Right atrium auricular region (tissue), 2 donors: ENCODE results near the gene NUP107. TPM values are rescaled to one million over a fixed set of nuclear protein-coding genes. Genes with fewer than 3 reads are reported as not detected.

Experiments
- DNase-seq: peaks from one replicate; pipeline ENCODE4 v3.0.0-alpha.2; 2019; ENCODE audit warnings: low spot score
- H3K27ac ChIP-seq, 2 donors: fragments of 200-600 bp; sonication (generic); 1 replicate in 1 of 2; 2 replicates in 1 of 2; pipeline ENCODE4 v1.5.1; 2016 to 2019
- H3K27me3 ChIP-seq, 2 donors: fragments of 200-600 bp; sonication (generic); one replicate each; pipeline versions ENCODE4 v1.5.1 to v1.6.0; 2017 to 2019
- H3K36me3 ChIP-seq: fragments of 200-600 bp; sonication (generic); one replicate; pipeline ENCODE4 v1.5.1; 2016
- H3K4me1 ChIP-seq, 2 donors: fragments of 200-600 bp; sonication (generic); one replicate each; pipeline versions ENCODE4 v1.5.1 to v1.6.0; 2017 to 2019
- H3K4me3 ChIP-seq, 2 donors: fragments of 200-600 bp; sonication (generic); 1 replicate in 1 of 2; 2 replicates in 1 of 2; pipeline ENCODE4 v1.5.1; 2017 to 2019; ENCODE audit warnings: mild to moderate bottlenecking in 1 of 2, moderate library complexity in 1 of 2
- H3K9me3 ChIP-seq, 2 donors: fragments of 200-600 bp; sonication (generic); one replicate each; pipeline ENCODE4 v1.5.1; 2019
- CTCF ChIP-seq, 2 donors: fragments of 200-600 bp; sonication (generic); IDR thresholded peaks; one replicate each; pipeline ENCODE4 v1.5.1; 2019; ENCODE audit warnings: antibody characterized with exemption in 2 of 2
- total RNA-seq, 2 donors: library from RNA; depleted of rRNA; stranded (reverse); fragments of >200 nt; gene quantifications; one replicate each; pipeline ENCODE4 v1.1.0, GENCODE V29; 2016

NUP107 gene
- total RNA-seq, 2 donors from 2014 or later: 12.6 to 14.9 TPM

- Histone ChIP-seq H3K27ac (peak overlapping the region in 1 of 2 donors; percentile 43), H3K36me3 (no peaks in the 10 kb centered on the region), H3K9me3 (no peaks in the 10 kb centered on the region), H3K27me3 (no peaks in the 10 kb centered on the region), H3K4me3 (no peak overlapping the region), H3K4me1 (peaks cover 0 to 7% of the 10 kb centered on the region in 2 donors)
- no peak for TF ChIP-seq CTCF (IDR thresholded peaks at IDR 0.05)
- no peak for DNase-seq
Measured at GRCh38 chr12:68785358-68785757, 98.6 kb downstream of the NUP107 start.

DNA sequence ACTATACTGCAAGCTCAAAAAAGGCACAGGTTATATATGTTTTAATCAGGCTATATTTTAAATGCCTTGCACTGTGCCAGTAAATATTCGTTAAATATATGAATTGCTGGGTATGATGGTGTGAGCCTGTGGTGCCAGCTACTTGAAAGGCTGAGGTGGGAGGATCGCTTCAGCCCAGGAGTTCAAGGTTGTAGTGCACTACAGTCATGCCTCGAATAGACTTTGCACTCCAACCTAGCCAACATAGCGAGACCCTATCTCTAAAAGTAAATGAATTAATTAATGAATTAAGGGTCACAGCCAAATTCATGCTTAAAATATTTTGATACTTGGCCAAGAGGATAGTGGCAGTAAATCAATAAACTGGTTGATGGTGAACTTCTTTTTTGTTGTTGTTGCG is 99.0 kb downstream of the NUP107 start:
- no peak for TF ChIP-seq CTCF (IDR thresholded peaks at IDR 0.05)
- no peak for DNase-seq
- Histone ChIP-seq H3K36me3 (no peaks in the 10 kb centered on the region), H3K4me3 (no peak overlapping the region), H3K4me1 (peaks cover 0 to 7% of the 10 kb centered on the region in 2 donors), H3K27ac (peak overlapping the region in 1 of 2 donors; percentile 43), H3K9me3 (no peaks in the 10 kb centered on the region), H3K27me3 (no peaks in the 10 kb centered on the region)

DNA sequence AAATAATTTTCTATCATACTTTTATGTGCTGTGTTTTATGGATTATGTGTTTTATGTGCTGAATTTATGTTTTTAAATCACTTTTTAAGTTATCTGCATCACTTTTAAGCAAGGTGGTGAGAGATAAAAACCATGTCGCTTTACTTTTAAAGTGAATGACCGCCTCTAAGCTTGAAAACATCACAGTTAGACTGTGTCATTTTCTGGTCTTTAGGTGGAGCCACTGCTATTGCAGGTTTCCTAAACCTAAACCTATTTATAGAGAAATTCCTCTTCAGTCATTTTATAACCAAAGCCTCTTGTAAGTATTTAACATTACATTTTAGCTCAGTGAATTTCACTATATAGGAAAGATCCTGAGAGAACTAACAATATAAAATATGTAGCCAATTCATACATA is 100.2 kb downstream of the NUP107 start:
- no peak for TF ChIP-seq CTCF (IDR thresholded peaks at IDR 0.05)
- no peaks in the 10 kb centered on the region for H3K36me3 ChIP-seq
- no peak overlapping the region for H3K4me3 ChIP-seq
- H3K27me3 ChIP-seq: no peaks in the 10 kb centered on the region
- no peak for DNase-seq
- no peaks in the 10 kb centered on the region for H3K9me3 ChIP-seq
- peak overlapping the region; percentile 63 to 83 for H3K27ac ChIP-seq
- peaks cover 0 to 7% of the 10 kb centered on the region in 2 donors for H3K4me1 ChIP-seq

DNA sequence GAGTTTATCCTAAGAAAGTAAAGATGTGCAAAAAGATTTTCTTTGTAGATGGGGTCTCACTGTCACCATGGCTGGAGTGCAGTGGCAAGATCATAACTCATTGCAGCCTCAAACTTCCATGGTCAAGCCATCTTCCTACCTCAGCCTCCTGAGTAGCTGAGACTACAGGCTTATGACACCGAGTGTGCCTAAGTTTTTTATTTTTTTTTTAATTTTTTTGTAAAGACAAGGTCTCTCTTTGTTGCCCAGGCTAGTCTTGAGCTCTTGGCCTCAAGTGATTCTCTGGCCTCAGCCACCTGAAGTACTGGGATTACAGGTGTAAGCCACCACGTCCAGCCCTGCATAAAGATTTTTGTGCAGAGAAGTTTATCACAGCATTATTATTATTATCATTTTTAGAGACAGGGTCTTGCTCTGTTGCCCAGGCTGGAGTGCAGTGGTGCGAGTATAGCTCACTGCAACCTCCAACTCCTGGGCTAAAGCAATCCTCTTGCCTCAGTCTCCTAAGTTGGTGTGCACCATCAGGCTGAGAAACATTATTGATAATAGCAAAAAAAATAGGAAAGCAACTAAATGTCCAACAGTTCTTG is 101.9 kb downstream of the NUP107 start:
- Histone ChIP-seq H3K27ac (no peak overlapping the region), H3K4me1 (peaks cover 0 to 7% of the 10 kb centered on the region in 2 donors), H3K4me3 (no peak overlapping the region), H3K9me3 (no peaks in the 10 kb centered on the region), H3K36me3 (no peaks in the 10 kb centered on the region), H3K27me3 (no peaks in the 10 kb centered on the region)
- no peak for DNase-seq
- no peak for TF ChIP-seq CTCF (IDR thresholded peaks at IDR 0.05)

DNA sequence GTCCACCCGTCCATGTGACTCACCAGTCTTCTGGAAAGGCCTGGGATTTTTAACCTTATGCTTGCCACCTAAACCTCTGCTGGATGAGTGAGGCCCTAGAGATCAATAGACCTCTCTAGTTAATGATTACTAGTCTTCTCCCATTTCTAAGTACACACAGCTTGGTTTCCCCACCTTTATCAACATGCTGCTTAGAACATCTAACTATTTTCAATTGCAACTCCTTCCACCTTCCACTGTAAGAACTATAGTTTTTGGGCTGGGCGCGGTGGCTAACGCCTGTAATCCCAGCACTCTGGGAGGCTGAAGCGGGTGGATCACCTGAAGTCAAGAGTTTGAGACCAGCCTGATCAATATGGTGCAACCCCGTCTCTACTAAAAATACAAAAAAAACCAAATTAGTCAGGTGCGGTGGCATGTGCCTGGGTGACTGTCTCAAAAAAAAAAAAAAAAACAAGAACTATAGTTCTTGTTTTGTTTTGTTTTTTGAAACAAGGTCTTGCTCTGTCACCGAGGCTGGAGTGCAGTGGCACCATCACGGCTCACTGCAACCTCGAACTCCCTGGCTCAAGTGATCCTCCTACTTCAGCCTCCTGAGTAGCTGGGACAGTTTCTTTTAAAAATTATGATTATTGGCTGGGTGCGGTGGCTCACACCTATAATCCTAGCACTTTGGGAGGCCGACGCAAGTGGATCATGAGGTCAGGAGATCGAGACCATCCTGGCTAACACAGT is 102.5 kb downstream of the NUP107 start:
- TF ChIP-seq CTCF (IDR thresholded peaks at IDR 0.05): no peak
- no peak overlapping the region for H3K27ac ChIP-seq
- H3K27me3 ChIP-seq: no peaks in the 10 kb centered on the region
- no peak overlapping the region for H3K4me3 ChIP-seq
- peaks cover 0 to 7% of the 10 kb centered on the region in 2 donors for H3K4me1 ChIP-seq
- no peaks in the 10 kb centered on the region for H3K9me3 ChIP-seq
- no peaks in the 10 kb centered on the region for H3K36me3 ChIP-seq
- DNase-seq: no peak
